Measurements from ENCODE around the gene CDH26.

GRCh38 chr20:59948212-59948611 lies 10.0 kb upstream of the CDH26 start:
- no peak for TF ChIP-seq CBX2 (IDR thresholded peaks at IDR 0.05; ENCODE audit: insufficient read depth, low read length, poor library complexity, severe bottlenecking)
- TF ChIP-seq JUN (IDR thresholded peaks at IDR 0.05; ENCODE audit: borderline replicate concordance, low read depth, low read length), result no peak
- TF ChIP-seq JUN (CRISPR knock-in tag; IDR thresholded peaks at IDR 0.05; ENCODE audit: borderline replicate concordance), result no peak
- TF ChIP-seq CTCF (IDR thresholded peaks at IDR 0.05 in 2 of 3, conservative IDR thresholded peaks at IDR 0.05 in 1 of 3; ENCODE audit: insufficient read depth in 2 of 3, low read depth in 1 of 3, low read length in 3 of 3), result no peak
- TF ChIP-seq ZNF224 (CRISPR knock-in tag; IDR thresholded peaks at IDR 0.05), result no peak
